ENCODE results near the gene ABCF2. TPM values are rescaled to one million over a fixed set of nuclear protein-coding genes. Genes with fewer than 3 reads are reported as not detected.
A peak's percentile ranks its signal among the peaks of the same experiment; 100 is the strongest.

The ABCF2 gene
- total RNA-seq, 1 donor from 2014 or later: 26.3 TPM

DNA sequence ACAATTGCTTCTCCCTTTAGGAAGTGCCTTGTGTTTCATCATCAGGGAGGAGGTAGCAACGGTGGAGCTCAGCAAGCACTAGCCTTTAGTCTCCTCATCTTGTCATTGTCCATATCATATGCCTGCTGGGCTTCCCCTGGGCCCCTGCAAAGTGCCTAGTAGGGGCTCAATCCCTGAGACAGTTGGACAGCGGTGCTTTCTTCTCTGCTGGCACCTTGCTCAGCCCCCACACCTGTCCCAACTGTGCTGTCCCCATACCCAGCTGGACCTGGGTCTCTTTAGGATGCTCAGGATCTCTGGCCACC is 16.0 kb upstream of the ABCF2 start:
- Histone ChIP-seq H3K9me3 (no peaks in the 10 kb centered on the region), H3K4me1 (peaks cover 30% of the 10 kb centered on the region), H3K27ac (no peak overlapping the region), H3K36me3 (peaks cover 42% of the 10 kb centered on the region), H3K4me3 (no peak overlapping the region), H3K27me3 (peaks cover 23% of the 10 kb centered on the region)
- intact Hi-C loops (cut with DNase I): loop anchor here (10.0 kb wide), 1 partner anchor 62 kb away; no protein-coding TSS in a partner anchor
- TF ChIP-seq, protein P1, sequence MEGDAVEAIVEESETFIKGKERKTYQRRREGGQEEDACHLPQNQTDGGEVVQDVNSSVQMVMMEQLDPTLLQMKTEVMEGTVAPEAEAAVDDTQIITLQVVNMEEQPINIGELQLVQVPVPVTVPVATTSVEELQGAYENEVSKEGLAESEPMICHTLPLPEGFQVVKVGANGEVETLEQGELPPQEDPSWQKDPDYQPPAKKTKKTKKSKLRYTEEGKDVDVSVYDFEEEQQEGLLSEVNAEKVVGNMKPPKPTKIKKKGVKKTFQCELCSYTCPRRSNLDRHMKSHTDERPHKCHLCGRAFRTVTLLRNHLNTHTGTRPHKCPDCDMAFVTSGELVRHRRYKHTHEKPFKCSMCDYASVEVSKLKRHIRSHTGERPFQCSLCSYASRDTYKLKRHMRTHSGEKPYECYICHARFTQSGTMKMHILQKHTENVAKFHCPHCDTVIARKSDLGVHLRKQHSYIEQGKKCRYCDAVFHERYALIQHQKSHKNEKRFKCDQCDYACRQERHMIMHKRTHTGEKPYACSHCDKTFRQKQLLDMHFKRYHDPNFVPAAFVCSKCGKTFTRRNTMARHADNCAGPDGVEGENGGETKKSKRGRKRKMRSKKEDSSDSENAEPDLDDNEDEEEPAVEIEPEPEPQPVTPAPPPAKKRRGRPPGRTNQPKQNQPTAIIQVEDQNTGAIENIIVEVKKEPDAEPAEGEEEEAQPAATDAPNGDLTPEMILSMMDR (IDR thresholded peaks at IDR 0.05): no peak
- peak; percentile 54 for DNase-seq
- no peak for ATAC-seq

DNA sequence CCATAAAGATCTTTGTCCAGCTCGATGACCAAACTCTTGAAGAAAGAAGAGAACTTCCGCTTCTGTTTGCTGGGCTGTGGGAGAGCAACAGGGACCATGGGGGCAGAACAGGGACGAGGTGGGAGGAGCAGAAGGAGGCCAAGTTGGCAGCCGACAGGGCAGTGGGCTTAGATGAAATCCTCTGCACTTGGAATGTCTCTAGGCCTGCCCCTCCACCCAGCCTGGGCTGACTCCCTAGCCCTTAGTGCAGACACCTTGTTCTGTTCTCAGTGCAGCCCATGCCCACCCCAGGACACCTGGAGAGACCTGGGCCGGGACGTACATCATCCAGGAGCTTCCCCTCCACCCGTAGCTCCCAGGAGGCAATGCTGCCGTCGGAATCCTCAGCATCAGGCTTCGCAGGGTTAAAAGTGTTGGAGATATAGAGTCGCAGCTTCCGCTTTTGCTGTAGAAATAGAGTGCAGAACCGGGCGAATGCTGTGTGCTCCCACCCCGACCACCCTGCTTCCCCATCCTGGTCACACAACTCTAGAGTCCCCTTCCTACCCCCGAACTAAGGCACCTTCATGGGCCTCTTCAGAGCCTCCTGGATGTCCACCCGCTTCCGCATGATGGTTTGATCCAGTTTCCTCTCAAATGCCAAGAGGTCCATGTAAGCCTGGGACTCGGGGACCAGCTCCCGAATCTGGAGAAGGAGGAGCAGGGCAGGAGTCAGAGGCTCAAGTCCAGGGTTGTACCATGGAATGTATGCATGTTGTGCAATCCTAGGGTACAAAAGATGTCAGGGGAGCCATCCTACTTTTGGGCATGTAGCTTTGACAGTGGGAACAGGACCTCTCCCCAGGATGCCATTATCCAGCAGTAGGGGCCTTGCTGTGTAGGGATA is 15.4 kb upstream of the ABCF2 start:
- TF ChIP-seq, protein P1 (IDR thresholded peaks at IDR 0.05): no peak
- DNase-seq: no peak
- Histone ChIP-seq H3K9me3 (no peaks in the 10 kb centered on the region), H3K36me3 (peaks cover 48% of the 10 kb centered on the region), H3K4me3 (no peak overlapping the region), H3K4me1 (peaks cover 26% of the 10 kb centered on the region), H3K27me3 (peaks cover 23% of the 10 kb centered on the region), H3K27ac (no peak overlapping the region)
- intact Hi-C loops (cut with DNase I): loop anchor here (10.0 kb wide), 1 partner anchor 62 kb away; no protein-coding TSS in a partner anchor
- ATAC-seq: no peak

DNA sequence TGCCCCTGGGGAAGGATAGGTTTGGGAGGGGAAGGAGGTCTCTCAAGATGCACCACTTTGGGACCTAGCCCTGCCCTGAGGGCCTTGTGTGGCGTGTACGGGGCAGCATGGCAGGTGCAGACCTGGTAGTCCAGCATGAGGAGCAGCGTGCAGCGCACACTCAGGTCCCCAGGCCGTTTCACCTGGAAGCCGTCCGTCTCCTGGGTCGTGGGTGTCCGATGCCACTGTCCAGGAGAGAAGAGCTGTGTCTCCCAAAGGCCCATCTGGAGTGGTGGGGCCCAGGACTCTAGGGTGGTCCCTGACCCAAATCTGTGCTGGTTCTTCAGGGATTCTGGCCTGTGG is 14.7 kb upstream of the ABCF2 start:
- intact Hi-C loops (cut with DNase I): loop anchor here (10.0 kb wide), 1 partner anchor 63 kb away; no protein-coding TSS in a partner anchor
- no peak for DNase-seq
- H3K4me1 ChIP-seq: peaks cover 26% of the 10 kb centered on the region
- TF ChIP-seq, protein P1 (IDR thresholded peaks at IDR 0.05): no peak
- no peak overlapping the region for H3K4me3 ChIP-seq
- peaks cover 18% of the 10 kb centered on the region for H3K27me3 ChIP-seq
- no peak for ATAC-seq
- H3K9me3 ChIP-seq: no peaks in the 10 kb centered on the region
- H3K27ac ChIP-seq: no peak overlapping the region
- peaks cover 55% of the 10 kb centered on the region for H3K36me3 ChIP-seq

DNA sequence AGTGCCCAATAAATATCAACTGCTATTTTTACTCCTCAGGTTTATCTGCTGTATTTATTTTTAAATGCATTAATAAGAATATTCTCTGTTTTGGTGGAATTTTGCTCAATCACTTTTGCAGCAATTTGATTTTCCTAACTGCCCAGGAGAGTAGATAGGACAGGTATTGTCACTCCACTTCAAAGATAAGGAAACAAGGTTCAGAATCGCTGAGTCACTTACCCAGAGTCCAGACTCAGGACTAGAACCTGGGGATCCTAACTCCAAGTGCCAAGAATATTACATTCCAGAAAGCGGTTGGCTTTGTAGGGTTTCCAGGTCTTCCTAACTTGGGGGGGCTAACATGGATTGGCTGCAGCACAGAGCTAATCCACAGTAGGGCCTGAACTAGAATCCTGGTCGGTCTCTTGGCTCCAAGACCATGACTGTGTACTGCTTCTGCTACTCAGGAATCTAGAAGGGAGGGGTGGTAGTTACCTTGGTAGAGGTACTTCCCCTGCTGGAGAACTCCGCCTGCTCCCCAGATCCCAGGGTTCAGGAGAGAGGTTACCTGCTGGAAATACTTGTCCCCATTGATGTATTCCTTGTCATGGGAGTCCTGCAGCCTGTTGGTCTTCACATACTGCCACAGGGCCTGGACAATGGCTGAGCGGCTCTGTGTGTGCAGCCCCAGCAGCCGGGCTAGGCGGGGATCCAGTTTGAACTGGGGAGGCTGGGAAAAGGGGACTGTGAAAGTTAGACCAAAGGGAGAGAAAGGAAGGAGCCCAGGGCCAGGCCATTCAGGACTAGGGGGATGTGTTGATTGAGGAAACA is 14.1 kb upstream of the ABCF2 start:
- intact Hi-C loops (cut with DNase I): loop anchor here (10.0 kb wide), 1 partner anchor 64 kb away; no protein-coding TSS in a partner anchor
- Histone ChIP-seq H3K9me3 (no peaks in the 10 kb centered on the region), H3K4me3 (no peak overlapping the region), H3K4me1 (peaks cover 26% of the 10 kb centered on the region), H3K27me3 (peaks cover 18% of the 10 kb centered on the region), H3K36me3 (peaks cover 61% of the 10 kb centered on the region), H3K27ac (no peak overlapping the region)
- no peak for ATAC-seq
- no peak for DNase-seq
- TF ChIP-seq, protein P1 (IDR thresholded peaks at IDR 0.05): no peak

DNA sequence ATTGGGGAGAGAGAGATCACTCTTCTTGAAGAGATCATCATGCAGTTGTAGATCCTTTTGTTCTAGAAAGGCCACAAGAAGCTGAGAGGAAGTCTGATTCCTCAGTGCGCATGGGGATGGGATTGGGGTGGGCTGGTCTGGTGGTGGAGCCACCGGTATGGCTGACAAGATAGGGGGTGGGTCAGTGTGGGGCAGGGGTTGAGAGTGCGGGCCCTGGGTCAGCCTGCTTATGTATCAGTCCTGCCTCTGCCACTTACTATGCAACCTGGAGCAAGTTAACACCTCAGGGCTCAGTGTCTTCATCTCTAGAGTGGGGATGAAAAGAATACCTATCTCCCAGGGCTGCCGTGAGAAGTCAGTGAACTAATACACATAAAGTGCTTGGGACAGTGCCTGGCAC is 13.5 kb upstream of the ABCF2 start:
- peaks cover 14% of the 10 kb centered on the region for H3K27me3 ChIP-seq
- H3K4me1 ChIP-seq: peaks cover 23% of the 10 kb centered on the region
- ATAC-seq (no peak), DNase-seq (no peak)
- H3K4me3 ChIP-seq: no peak overlapping the region
- peaks cover 65% of the 10 kb centered on the region for H3K36me3 ChIP-seq
- intact Hi-C loops (cut with DNase I): loop anchor here (10.0 kb wide), 1 partner anchor 64 kb away; no protein-coding TSS in a partner anchor
- H3K27ac ChIP-seq: no peak overlapping the region
- TF ChIP-seq, protein P1 (IDR thresholded peaks at IDR 0.05): no peak
- no peaks in the 10 kb centered on the region for H3K9me3 ChIP-seq
